GM06990 (cell line): Measurements from ENCODE around the gene NDUFB2.
"Not testable (repeated sequence)": the region's sequence is repeated elsewhere in the genome, so short reads cannot be mapped to it uniquely, and the experiment has no call there.

ENCODE experiments used
- DNase-seq: peaks from one replicate; pipeline ENCODE4 v3.0.0-alpha.2; 2011; ENCODE audit not compliant: insufficient read length; ENCODE audit errors: extremely low read depth
- H3K27me3 ChIP-seq: replicated peaks from 2 replicates; pipeline ENCODE4 v1.6.0; 2011; ENCODE audit warnings: low read length; ENCODE audit not compliant: control insufficient read depth, insufficient read depth
- H3K36me3 ChIP-seq: 2 replicates; pipeline ENCODE4 v1.5.1; 2011; ENCODE audit warnings: low read length; ENCODE audit not compliant: control insufficient read depth, insufficient read depth
- H3K4me3 ChIP-seq: replicated peaks from 2 replicates; pipeline ENCODE4 v1.5.1; 2011; ENCODE audit warnings: low read depth, mild to moderate bottlenecking, control low read depth, low read length
- TF ChIP-seq, protein P1 (sequence below): IDR thresholded peaks from 2 replicates; pipeline ENCODE4 v1.5.1; 2011; ENCODE audit warnings: low read length, control low read depth, mild to moderate bottlenecking, inconsistent platforms; ENCODE audit not compliant: insufficient read depth, poor library complexity, severe bottlenecking

NDUFB2 gene

DNA sequence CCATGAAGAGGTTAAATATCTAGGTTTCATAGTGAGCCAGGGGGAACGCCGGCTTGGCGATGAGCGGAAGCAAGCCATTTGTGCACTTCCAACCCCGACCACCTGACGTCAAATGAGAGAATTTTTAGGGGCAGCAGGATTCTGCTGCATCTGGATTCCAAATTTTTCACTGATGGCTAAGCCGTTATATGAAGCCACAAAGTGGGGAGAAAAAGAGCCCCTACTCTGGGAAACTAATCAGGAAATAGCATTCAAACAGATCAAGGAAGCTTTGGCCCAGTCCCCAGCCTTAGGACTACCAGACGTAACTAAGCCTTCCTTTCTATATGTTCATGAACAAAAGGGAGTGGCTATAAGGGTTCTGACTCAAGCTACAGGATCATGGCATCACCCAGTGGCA, 36.7 kb upstream of the NDUFB2 start:
- H3K4me3 ChIP-seq = no peak overlapping the region
- H3K27me3 ChIP-seq = no peaks in the 10 kb centered on the region; the same call in none of the 2 replicates
- no peak for DNase-seq
- H3K36me3 ChIP-seq = no peaks in the 10 kb centered on the region
- TF ChIP-seq, protein P1, sequence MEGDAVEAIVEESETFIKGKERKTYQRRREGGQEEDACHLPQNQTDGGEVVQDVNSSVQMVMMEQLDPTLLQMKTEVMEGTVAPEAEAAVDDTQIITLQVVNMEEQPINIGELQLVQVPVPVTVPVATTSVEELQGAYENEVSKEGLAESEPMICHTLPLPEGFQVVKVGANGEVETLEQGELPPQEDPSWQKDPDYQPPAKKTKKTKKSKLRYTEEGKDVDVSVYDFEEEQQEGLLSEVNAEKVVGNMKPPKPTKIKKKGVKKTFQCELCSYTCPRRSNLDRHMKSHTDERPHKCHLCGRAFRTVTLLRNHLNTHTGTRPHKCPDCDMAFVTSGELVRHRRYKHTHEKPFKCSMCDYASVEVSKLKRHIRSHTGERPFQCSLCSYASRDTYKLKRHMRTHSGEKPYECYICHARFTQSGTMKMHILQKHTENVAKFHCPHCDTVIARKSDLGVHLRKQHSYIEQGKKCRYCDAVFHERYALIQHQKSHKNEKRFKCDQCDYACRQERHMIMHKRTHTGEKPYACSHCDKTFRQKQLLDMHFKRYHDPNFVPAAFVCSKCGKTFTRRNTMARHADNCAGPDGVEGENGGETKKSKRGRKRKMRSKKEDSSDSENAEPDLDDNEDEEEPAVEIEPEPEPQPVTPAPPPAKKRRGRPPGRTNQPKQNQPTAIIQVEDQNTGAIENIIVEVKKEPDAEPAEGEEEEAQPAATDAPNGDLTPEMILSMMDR = no peak

DNA sequence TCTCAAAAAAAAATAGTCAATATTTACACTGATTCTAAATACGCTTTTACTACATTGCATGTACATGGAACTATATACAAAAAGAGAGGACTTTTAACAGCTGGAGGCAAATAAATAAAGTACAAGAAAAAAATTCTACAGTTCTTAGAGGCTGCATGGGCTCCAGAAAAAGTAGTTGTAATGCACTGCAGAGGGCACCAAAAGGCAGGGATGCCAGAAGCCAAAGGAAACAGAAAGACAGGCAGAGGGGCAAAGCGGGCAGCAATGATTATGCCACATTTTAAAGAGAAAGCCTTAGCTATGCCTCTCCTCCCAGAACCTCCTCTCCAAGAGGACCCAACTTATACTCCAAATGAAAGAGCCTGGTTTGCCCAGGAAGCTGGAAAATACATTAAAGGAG, 35.4 kb upstream of the NDUFB2 start:
- DNase-seq = no peak
- TF ChIP-seq, protein P1 = no peak

GRCh38 chr7:140662938-140663337, 33.6 kb upstream of the NDUFB2 start:
- not testable (repeated sequence) for H3K36me3 ChIP-seq, DNase-seq, H3K4me3 ChIP-seq, H3K27me3 ChIP-seq

More for the DNA sequence above, 35.4 kb upstream of the NDUFB2 start:
- Histone ChIP-seq H3K36me3 (no peaks in the 10 kb centered on the region), H3K27me3 (no peaks in the 10 kb centered on the region; the same call in none of the 2 replicates), H3K4me3 (no peak overlapping the region)

GRCh38 chr7:140667476-140667875, 29.0 kb upstream of the NDUFB2 start:
- H3K4me3 ChIP-seq = no peak overlapping the region
- H3K27me3 ChIP-seq = no peaks in the 10 kb centered on the region
- DNase-seq = no peak
- TF ChIP-seq, protein P1 = no peak
- H3K36me3 ChIP-seq = no peaks in the 10 kb centered on the region

DNA sequence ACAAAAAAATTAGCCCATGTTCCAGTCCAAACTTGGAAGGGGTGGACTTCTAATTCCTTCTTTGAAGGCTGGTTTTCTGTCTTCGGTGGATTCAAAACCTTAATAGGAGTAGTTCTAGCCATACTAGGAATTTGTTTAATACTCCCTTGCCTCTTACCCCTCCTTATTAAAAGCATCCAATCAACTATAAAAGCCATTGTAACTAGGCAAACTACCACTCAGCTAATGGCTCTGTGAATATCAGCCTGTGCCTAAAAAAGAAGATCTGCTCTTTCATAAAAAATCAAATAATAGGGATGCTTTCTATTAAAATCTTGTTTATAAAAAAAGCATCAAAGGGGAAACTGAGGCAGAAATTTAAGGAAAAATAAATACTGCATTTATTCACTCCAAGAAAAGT, 27.9 kb upstream of the NDUFB2 start:
- no peaks in the 10 kb centered on the region for H3K36me3 ChIP-seq
- DNase-seq = no peak
- H3K27me3 ChIP-seq = no peaks in the 10 kb centered on the region
- no peak overlapping the region for H3K4me3 ChIP-seq
- TF ChIP-seq, protein P1 = no peak

- TF ChIP-seq, protein P1 = no peak
- no peak overlapping the region for H3K4me3 ChIP-seq
- no peaks in the 10 kb centered on the region for H3K36me3 ChIP-seq
- no peaks in the 10 kb centered on the region for H3K27me3 ChIP-seq
- DNase-seq = no peak
Observed at GRCh38 chr7:140669352-140669751, 27.2 kb upstream of the NDUFB2 start.

GRCh38 chr7:140669862-140670261, 26.6 kb upstream of the NDUFB2 start:
- not testable (repeated sequence) for H3K27me3 ChIP-seq, H3K36me3 ChIP-seq, DNase-seq, H3K4me3 ChIP-seq
